Hindlimb muscle (tissue), 1 donor: ENCODE data around the gene C2CD4B. TPM values are rescaled to one million over a fixed set of nuclear protein-coding genes. Genes with fewer than 3 reads are reported as not detected.

Experiments used
- DNase-seq: peaks from one replicate; pipeline ENCODE4 v3.0.0-alpha.2; 2013
- polyA plus RNA-seq: library from polyadenylated mRNA; unstranded; fragments of 120-200 nt; gene quantifications from one replicate; pipeline ENCODE4 v1.2.1, GENCODE V29; 2013; ENCODE audit not compliant: insufficient read length

The C2CD4B gene, protein sequence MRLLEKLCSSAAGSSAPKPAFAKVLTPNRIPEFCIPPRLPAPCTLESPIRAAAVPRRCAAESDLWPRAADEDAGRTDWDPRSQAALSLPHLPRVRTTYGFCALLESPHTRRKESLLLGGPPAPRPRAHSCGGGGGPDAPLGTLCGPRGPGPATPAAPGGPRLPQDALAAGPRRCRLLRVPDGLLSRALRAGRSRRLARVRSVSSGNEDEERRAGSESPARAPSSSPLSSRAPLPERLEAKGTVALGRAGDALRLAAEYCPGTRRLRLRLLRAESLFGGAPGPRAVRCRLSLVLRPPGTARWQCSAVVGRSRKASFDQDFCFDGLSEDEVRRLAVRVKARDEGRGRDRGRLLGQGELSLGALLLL
- 3.4 TPM for polyA plus RNA-seq

DNA sequence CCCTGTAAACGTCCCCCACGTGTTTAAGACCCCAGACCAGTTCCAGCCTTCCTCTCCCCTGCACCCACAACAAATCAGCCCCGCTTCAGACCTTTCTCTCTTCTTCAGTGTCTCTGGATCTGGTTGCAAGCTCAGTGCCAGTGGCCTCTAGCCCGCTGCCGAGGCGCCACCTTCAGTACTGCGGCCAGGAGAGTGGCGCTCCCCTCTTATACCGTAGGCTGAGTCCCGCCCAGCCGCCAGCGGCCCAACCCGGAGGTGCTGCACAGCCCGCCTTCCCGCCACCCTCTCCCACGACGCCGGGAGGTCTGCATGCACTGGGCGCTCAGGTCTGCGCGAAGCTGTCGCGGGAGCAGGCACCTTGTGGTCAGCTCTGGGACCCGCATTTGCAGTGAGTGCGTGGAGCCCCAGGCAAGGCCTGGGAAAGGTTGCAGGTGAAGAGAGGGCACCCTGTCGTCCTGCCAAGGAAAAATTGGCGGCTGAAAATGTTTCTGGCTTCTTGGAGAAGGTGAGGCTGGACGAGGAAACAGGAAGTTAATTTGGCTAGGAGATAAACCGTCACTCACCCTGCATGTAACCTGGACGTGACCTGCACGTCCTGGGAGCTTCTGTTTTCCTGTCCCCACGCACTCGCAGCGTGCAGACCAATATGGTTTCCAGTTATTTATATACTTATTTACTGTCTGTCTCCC is at the start of gene C2CD4B:
Gene C2CD4B, minus strand, starts transcription at position 182 of the 689 bp plus-strand sequence. CDS start 301 bp downstream, outside the sequence.
- DNase-seq = no peak

DNA sequence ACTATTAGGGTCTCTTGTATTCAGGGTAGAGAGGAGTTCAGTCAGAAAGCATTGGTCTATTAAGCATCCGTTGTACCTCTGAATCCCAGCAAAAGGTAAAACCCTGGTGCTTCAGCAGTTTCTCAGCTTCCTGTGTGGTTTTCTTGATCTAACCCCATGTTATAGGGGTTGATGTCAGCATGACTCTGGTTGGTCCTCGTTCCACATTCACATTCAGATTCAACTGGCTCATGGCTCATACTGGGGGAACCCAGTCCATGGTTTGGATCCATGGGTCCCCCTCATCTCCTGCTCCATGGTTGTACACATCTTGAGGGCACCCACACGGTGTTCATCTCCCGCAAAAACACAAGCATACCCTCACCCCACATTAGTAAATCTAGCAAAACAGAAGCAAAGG is 47.7 kb upstream of the C2CD4B start:
- DNase-seq = no peak

DNA sequence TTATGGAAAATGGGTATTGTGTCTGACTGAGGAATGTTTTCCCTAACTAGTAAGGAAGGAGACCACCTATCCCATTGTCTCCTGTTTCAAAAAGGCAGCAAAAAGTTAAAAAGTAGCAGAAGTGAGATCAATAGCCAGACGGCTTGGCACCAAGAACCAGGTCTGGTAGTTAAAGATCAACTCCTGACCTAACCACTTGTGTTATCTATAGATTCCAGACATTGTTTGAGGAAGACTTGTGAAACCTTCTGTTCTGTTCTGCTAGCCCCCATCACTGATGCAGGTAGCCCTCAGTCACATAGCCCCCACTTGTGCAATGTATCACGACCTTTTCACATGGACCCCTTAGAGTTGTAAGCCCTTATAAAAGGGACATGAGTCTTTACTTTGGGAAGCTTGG is 46.3 kb upstream of the C2CD4B start:
- no peak for DNase-seq

DNA sequence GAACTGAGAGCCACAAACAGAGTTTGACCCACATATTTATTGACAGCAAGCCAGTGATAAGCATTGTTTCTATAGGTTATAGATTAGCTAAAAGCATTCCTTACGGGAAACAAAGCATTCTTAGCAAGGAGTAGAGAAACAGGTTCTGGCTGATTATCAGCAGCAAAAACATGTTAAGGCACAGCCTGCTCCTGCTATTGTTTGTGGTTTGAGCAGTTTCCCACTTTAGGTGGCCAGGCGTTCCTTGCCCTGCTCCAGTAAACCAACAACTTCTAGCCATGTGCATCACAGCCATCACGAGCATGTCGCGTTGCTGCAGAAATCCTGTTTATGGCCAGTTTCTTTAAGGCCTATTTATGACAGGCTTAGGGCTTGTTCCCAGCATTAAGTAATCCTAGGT is 44.7 kb upstream of the C2CD4B start:
- no peak for DNase-seq

DNA sequence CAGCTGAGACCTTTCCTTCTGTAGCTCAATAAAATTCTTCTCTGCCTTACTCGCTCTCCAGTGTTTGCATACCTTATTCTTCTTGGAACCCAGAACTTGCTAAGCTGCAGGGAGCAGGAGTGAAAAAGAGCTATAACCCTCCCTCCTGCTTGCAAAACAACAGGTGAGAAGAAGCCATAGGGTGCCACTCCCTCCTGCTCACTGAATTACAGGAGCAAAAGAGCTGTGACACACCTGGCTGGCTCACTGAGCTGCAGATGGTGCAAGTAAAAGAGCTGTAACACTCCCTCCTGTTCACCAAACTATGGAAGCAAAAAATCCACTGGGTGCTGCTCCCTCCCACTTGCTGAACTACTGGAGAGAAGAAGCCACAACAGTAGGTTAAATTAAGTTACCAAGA is 44.2 kb upstream of the C2CD4B start:
- no peak for DNase-seq

DNA sequence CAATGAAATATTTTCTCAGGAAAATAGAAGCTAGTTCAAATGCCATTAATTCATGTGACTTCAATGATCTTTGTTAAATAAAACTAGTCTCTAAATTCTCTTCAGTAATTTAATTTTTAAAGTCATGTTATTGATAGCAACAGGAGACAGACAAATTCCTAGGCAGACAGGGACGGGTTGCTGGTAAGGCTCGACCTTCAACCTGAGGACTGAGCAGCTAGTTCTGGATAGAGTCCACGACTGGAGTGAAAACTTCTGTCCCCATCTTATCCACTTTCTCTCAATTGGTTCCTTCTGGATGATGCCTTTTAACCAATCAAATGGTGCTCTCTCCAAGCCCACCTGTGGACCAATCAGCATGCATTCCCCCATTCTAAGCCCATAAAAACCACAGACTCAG is 43.8 kb upstream of the C2CD4B start:
- DNase-seq = no peak

DNA sequence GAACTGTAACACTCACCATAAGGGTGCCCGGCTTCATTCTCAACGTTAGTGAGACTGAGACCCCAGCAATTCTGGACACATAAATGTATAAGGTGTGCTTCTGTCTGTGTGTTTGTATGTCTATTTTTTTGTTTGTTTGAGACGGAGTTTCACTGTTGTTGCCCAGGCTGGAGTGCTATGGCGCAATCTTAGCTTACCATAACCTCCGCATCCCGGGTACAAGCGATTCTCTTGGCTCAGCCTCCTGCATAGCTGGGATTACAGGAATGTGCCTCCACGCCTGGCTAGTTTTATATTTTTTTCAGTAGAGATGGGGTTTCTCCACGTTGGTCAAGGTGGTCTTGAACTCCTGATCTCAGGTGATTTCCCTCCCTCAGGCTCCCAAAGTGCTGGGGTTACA is 43.3 kb upstream of the C2CD4B start:
- DNase-seq = no peak

DNA sequence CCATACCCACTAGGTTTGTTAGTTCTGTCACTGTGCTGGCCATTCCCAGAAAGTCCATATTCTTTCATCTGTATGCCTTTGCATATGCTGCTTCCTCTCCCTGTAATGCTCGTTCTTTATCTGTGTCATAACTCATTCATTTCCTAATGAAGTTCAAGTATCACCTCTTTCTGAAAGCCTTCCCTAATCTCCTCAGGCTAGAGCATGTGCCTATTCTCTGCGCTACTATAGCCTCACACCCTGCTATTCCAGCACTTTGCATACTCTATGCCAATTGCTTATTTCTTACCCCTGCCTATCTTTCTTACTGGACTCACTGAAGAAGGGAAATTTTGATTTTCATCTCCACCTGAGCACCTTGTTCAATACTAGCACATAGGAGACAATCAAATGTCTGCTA is 25.6 kb upstream of the C2CD4B start:
- no peak for DNase-seq

DNA sequence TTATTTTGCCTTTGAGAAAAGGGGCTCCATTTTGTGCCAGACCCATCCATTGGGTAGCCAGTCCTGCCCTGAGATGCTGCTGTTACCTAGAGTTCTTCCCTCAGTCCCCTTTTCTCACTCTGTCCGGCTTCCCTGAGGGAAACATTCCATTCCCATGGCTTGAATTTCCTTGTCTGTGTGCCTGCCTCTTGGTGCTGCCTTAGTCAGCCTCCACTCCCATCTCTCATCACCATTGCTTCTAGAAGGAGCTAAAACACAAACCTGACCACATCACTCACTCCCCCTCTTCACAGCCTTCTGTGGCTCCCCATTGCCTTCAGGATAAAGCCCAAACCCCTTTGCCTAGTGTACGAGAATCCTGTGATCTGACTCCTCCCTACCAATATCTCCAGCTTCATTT is 25.2 kb upstream of the C2CD4B start:
- no peak for DNase-seq

DNA sequence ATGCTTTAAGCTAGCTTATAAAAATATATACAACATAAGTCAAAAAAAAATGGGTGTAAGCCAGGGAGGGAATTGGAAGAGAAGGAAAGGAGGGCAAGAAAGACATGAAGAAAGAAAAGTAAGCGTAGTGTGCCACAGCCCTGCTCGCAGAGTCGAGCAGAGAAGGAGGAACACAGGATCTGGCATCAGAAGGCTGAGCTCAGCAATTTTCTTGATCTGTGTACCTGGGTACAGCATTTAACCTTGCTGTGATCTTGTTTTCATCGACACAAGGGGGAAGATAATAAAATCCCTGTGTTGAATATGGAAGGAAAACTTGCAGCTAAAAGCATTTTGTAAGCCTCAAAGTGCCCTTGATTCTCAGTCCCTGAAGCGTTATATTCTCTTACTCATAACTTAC is 23.7 kb upstream of the C2CD4B start:
- DNase-seq = no peak

DNA sequence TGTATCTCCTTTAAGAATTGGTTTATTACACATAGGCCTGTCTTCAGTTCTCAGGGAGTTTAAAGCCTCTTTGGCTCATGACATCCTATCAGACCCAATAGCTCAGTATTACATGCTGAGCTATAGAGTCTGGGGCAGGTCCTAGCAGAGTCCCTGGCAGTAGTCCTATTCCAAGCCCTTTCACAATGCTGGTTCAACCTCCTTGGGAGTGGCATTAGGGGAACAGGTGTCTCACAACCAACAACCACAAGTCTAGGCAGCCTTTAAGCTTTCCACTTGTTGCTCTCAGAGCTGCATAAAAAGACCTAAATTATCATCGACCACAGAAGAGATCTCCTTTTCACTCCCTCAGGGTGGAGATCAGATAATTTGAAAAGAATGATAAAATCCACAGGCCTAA is 22.8 kb upstream of the C2CD4B start:
- no peak for DNase-seq

DNA sequence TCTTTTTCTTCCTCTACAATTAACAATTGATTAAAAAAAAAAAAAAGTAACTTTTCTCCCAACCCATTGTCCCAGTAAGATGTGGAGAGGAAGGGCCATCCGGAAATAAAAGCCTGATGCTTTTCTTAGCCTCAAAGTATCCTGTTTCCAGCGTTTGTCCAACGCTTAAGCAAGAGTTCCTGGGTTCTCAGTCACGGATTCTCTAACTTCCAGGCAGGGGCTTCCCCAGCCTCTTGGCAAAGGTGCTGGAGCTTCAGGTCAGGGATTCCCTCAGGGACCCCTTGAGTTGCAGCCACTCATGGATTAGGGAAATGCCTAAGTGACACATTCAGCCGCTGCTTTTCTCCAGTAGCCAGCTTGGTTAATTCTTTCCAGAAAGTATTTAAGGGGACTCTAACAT is 22.3 kb upstream of the C2CD4B start:
- DNase-seq = no peak

DNA sequence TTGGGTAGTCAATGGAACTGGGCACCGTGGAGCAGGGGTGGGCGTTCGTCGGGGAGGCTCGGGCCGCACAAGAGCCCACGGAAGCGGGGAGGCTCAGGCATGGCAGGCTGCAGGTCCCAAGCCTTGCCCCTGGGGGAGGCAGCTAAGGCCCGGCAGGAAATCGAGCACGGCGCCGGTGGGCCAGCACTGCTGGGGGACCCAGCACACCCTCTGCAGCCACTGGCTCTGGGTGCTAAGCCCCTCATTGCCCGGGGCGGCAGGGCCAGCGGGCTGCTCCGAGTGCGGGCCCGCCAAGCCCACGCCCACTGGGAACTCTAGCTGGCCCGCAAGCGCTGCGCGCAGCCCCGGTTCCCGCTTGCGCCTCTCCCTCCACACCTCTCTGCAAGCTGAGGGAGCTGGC is 21.5 kb upstream of the C2CD4B start:
- no peak for DNase-seq

DNA sequence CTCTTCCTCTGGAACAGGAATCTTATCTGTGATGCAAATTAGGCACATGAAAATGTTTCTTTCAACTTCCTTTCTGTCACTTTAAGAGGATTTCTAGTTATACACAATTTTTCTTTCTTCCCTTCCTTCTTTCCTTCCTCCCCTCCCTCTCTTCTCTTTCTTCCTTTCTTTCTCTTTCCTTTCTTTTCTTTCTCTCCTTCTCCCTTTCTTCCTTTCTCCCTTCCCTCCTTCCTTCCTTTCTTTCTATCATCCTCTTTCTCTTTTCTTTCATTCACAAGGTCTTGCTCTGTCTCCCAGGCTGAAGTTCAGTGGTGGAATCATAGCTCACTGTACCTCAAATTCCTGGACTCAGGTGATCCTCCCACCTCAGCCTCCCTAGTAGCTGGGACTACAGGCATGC is 18.0 kb upstream of the C2CD4B start:
- no peak for DNase-seq

DNA sequence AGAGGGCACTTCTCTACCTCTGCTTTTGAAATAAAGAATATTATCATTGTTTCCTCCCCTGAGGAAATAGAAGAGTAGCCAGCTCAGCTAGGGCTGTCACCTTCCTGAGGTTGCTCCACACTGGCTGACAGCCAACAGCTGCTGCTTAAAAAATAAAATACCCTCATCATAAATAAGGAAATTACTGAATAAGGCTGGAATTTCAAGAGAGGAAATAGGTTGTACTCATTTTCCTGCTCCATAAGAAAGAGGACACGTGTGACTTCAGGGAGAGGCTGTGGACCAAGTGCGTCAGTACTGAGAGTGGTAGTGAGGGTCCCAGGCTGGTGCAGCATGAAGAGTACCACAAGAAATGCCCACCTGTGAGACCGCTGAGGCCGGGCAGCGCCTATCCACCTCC is 8.1 kb upstream of the C2CD4B start:
- no peak for DNase-seq

DNA sequence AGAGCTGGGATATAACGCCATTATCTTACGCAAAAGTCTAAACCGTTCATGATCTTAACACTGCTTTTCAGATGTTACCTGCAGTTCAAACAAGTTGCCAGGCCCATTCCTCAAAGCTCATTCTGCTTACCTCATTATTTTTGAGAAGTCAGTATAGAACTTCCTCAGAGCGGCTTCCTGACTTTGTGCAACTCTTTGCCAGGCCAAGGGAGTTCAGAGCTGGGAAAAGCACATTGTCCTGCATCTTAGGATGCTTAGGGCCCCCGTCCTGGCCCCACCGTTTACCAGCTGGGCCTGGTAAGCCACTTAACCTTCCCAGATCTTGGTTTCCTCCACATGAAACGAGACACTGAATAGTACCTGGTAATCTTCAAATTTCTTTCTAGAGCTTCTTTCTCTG is 6.8 kb upstream of the C2CD4B start:
- DNase-seq = no peak

DNA sequence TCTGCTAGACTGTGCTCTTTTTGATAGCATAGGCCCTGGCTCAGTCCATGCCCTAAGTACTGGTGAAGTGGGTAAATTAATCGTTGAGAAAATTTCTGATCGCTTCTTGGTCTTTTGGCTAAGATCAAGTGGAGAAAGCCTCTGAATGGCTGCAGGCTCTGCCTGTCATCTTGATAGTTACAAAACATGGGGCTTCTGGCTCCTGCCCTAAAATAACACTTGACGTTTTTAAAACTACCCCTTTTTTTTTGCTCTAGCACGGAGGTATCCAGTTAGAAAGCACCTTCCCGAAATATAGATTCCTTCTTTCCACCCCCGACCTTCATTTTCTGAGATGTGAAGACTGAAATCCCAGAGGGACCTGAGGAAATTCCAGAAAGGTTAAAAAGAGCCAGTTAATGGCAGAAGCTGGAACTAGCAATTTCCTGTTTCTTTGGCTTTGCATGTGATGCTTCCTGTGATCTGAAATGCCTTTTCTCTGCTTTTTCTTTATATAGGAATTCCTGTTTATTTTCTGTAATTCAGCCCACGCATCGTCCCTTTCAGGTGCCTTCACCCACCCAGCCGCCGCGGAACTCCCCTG is 799 bp upstream of the C2CD4B start:
- DNase-seq = no peak

DNA sequence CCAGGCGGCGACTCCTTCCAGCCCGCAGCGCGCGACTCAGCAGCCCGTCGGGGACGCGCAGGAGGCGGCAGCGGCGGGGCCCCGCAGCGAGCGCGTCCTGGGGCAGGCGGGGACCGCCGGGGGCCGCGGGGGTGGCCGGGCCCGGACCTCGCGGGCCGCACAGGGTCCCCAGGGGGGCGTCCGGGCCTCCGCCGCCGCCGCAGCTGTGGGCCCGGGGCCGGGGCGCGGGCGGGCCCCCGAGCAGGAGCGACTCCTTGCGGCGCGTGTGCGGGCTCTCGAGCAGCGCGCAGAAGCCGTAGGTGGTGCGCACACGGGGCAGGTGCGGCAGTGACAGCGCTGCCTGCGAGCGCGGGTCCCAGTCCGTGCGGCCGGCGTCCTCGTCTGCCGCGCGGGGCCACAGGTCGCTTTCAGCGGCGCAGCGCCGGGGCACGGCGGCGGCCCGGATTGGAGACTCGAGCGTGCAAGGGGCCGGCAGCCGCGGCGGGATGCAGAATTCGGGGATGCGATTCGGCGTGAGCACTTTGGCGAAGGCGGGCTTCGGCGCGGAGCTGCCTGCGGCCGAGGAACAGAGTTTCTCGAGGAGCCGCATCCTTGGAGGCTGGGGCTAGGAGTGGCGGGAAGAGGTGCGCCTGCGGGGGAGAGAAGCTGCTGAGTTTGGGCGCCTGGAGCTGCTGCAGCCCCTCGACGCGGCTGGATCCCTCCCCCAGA is 535 bp downstream of the C2CD4B start:
- no peak for DNase-seq

DNA sequence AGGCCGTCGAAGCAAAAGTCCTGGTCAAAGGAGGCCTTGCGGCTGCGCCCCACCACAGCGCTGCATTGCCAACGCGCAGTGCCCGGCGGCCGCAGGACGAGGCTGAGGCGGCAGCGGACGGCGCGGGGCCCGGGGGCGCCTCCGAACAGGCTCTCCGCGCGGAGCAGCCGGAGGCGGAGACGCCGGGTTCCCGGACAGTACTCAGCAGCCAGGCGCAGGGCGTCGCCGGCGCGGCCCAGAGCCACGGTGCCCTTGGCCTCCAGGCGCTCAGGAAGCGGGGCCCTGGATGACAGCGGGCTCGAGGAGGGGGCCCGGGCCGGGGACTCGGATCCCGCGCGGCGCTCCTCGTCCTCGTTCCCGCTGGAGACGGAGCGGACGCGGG is 1.1 kb downstream of the C2CD4B start:
- DNase-seq = no peak

DNA sequence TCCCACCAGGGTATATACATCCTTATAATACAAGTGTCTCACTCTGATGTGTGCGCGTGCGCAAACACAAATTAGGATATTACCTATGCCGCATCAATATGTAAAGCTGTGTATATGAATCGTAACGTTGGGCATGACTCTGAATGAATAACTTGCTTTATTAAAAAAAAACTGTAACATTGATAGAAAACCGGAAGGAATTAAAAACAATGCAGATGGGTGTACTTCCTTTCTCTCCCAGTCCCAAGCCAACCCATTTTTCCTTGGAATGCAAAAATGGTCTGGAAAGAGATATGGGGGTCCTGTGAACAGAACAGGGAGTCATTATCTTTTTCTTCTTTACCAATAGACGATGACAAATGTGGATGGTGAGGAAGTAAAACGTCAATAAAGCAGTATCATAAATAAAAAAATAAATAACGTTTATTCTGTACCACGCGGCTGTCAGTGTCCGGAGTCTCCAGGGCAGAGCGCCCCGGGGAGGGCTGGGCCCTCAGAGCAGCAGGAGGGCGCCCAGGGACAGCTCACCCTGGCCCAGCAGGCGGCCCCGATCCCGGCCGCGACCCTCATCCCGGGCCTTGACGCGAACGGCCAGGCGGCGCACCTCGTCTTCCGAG is 1.6 kb downstream of the C2CD4B start:
- DNase-seq = no peak

DNA sequence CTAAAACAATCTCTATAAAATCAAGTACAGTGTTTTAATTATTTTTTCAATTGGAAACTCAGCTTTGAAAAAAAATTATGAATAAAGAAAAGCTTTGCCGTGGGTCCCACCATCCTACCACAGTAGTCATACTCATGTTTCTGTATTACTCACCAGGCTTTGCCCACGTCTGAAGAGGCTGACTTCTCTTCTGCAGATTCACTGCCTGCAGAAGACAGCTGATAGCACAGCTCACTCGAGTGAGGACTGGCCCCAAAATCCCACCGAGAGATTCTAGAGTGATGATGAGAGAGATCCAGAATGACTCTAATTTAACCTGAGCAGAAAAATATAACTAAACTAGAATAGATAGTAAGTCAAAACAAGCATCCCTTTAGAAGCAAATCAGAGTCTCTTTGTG is 11.9 kb downstream of the C2CD4B start:
- no peak for DNase-seq

DNA sequence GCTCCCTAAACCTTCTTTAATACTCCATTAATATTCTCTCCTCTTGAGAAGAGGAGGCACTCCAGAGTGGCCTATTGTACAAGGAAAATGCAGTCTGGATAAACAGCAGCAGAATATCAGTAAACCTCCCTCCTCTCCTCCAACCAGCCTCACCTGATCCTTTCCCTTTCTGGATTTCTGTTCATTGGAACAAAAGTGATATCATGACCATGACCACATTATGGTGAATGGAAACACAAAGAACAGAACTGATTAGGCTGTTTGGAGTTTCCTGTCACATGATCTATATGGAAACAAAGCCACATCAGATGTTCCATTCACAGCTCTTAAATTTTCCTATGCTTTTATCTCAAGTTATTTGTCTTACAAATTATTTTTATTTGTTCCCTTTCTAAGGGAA is 14.6 kb downstream of the C2CD4B start:
- no peak for DNase-seq

DNA sequence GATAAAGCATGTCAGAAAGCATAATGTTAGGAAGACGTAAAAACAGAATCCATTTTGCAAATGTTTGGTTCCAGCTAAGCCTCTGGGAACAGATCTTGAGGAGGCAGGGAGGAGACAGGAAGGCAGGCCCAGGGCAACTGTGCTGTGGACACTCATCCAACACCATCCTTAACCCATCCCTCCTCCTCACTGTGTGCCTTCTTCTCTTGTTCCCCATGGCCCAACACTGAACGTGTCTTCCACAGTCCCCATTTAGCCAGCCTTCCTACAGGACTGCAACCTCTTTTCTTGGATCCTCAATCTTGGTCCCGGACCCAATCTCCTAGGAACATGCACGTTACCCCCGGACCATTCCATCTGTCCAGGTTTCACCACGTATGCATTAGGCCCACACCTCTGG is 15.4 kb downstream of the C2CD4B start:
- no peak for DNase-seq
